Measurements from ENCODE around the gene CST3.

CST3 gene

DNA sequence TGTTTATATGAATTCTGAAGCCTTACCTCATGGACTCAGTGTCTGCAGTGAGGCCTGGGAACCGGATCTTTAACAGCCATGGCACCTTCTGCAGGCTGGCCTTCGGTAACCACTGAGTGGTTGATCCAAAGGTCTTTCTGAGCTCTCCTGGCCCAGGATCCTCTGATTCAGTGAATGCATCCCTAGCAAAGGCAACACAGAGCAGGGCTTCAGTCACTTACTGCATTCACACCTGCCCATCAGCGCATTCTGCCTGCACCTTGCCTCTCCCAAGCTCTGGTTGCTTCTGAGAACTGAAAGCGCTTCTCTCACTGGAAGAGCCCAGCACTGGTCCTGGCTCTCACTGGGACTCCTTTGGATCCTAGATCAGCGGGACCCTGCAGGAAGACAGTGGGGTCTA lies 23.6 kb downstream of the CST3 start:
- no peak for DNase-seq (ENCODE audit: low spot score)
- in situ Hi-C loops (cut with MboI; ENCODE audit: low sequenced_read_pairs, unreplicated experiment) = no loop called here
- TF ChIP-seq, protein P1, sequence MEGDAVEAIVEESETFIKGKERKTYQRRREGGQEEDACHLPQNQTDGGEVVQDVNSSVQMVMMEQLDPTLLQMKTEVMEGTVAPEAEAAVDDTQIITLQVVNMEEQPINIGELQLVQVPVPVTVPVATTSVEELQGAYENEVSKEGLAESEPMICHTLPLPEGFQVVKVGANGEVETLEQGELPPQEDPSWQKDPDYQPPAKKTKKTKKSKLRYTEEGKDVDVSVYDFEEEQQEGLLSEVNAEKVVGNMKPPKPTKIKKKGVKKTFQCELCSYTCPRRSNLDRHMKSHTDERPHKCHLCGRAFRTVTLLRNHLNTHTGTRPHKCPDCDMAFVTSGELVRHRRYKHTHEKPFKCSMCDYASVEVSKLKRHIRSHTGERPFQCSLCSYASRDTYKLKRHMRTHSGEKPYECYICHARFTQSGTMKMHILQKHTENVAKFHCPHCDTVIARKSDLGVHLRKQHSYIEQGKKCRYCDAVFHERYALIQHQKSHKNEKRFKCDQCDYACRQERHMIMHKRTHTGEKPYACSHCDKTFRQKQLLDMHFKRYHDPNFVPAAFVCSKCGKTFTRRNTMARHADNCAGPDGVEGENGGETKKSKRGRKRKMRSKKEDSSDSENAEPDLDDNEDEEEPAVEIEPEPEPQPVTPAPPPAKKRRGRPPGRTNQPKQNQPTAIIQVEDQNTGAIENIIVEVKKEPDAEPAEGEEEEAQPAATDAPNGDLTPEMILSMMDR (IDR thresholded peaks at IDR 0.05; ENCODE audit: borderline replicate concordance, control extremely low read depth, extremely low read depth, insufficient read depth, missing control alignments) = no peak

- no peak for DNase-seq (ENCODE audit: low spot score)
- TF ChIP-seq, protein P1 (IDR thresholded peaks at IDR 0.05; ENCODE audit: borderline replicate concordance, control extremely low read depth, extremely low read depth, insufficient read depth, missing control alignments) = no peak
- in situ Hi-C loops (cut with MboI; ENCODE audit: low sequenced_read_pairs, unreplicated experiment) = no loop called here
Observed at GRCh38 chr20:23613676-23614075, 24.1 kb downstream of the CST3 start.

DNA sequence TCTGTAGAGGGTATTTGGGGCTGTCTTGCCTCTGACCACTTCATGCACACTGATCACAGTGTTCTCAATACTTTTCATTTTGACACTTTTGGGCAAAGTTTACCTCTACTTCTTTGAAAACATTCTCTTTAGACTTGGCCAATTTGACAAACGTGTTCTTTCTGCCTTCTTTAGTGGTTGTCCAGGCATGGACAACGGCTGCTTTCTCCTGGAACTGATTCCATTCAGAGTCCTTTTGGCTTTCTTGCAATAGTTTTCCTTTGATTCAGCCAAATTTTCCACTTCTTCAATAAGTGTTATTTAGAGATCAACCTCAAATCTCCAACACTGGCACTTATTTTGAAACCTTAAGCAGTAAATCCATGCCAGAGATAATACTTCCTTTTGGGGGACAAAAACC lies 25.4 kb downstream of the CST3 start:
- TF ChIP-seq, protein P1 (IDR thresholded peaks at IDR 0.05; ENCODE audit: borderline replicate concordance, control extremely low read depth, extremely low read depth, insufficient read depth, missing control alignments) = no peak
- no peak for DNase-seq (ENCODE audit: low spot score)
- in situ Hi-C loops (cut with MboI; ENCODE audit: low sequenced_read_pairs, unreplicated experiment) = no loop called here

GRCh38 chr20:23609486-23610109 lies 28.2 kb downstream of the CST3 start:
- DNase-seq (ENCODE audit: low spot score) = no peak
- TF ChIP-seq, protein P1 (IDR thresholded peaks at IDR 0.05; ENCODE audit: borderline replicate concordance, control extremely low read depth, extremely low read depth, insufficient read depth, missing control alignments) = no peak
- in situ Hi-C loops (cut with MboI; ENCODE audit: low sequenced_read_pairs, unreplicated experiment) = loop anchor here (10.0 kb wide), 1 partner anchor 165 kb away; no protein-coding TSS in a partner anchor

GRCh38 chr20:23608251-23608846 lies 29.4 kb downstream of the CST3 start:
- no peak for DNase-seq (ENCODE audit: low spot score)
- TF ChIP-seq, protein P1 (IDR thresholded peaks at IDR 0.05; ENCODE audit: borderline replicate concordance, control extremely low read depth, extremely low read depth, insufficient read depth, missing control alignments) = no peak
- in situ Hi-C loops (cut with MboI; ENCODE audit: low sequenced_read_pairs, unreplicated experiment) = loop anchor here (10.0 kb wide), 1 partner anchor 164 kb away; no protein-coding TSS in a partner anchor

DNA sequence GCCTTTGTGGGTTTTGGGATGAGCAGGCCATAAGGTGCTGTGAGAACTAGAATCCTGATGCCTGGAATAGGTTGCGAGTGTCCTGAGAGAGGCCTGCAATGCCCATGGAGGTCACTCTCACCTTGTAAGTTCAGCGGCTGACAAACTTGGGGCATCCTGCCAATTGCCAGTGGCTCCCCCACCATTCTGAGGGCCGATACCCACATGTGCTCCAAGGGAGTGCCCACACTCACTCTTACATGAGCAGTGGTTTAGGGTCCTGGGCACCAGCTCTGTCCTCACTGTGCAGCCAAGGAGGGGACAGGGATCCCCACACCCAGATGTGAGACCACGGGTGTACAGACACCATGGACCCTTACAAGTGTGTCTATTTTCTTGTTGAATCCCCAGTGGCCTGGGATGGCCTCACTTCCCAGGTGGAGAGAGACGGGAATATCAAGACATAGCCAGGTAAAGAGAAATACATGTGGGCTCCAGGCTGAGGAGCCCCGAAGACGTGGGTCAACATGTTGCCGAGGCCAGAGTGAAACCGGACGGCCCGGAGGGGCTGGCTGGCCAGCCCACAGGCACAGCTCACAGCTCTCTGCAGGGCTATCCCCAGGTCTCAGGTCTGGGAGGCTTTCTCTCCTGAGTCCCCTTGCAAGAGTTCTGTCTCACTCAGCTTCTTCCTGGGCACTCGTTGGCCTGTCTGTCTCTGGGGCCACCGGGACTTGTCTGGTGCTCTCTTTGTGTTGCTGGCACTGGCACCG lies 30.1 kb downstream of the CST3 start:
- DNase-seq (ENCODE audit: low spot score) = no peak
- in situ Hi-C loops (cut with MboI; ENCODE audit: low sequenced_read_pairs, unreplicated experiment) = loop anchor here (10.0 kb wide), 1 partner anchor 163 kb away; no protein-coding TSS in a partner anchor
- TF ChIP-seq, protein P1 (IDR thresholded peaks at IDR 0.05; ENCODE audit: borderline replicate concordance, control extremely low read depth, extremely low read depth, insufficient read depth, missing control alignments) = no peak

Data from GM13976 (cell line).